IMR-90 (cell line): ENCODE measurements around the gene COQ2.

Source experiments
- CEBPB ChIP-seq: IDR thresholded peaks from 2 replicates; pipeline ENCODE4 v1.6.1; 2012; ENCODE audit warnings: low read depth, low read length, improper control_type of control experiment
- CHD1 ChIP-seq: IDR thresholded peaks from 2 replicates; pipeline ENCODE4 v1.6.1; 2012; ENCODE audit warnings: low read depth, low read length, improper control_type of control experiment
- CTCF ChIP-seq: conservative IDR thresholded peaks from 2 replicates; pipeline ENCODE4 v1.5.1; 2012; ENCODE audit warnings: mild to moderate bottlenecking, low read depth, low read length, improper control_type of control experiment
- FOS ChIP-seq: fragments of 150-350 bp; IDR thresholded peaks from 2 replicates; pipeline ENCODE4 v1.6.1; 2016; ENCODE audit warnings: low read depth, low read length
- MAZ ChIP-seq: IDR thresholded peaks from 2 replicates; pipeline ENCODE4 v1.6.1; 2012; ENCODE audit warnings: low read depth, mild to moderate bottlenecking, low read length, improper control_type of control experiment, moderate library complexity, borderline replicate concordance
- POLR2A ChIP-seq: IDR thresholded peaks from 2 replicates; pipeline ENCODE4 v1.6.1; 2012; ENCODE audit warnings: mild to moderate bottlenecking, low read depth, low read length
- RAD21 ChIP-seq: IDR thresholded peaks from 2 replicates; pipeline ENCODE4 v1.6.1; 2012; ENCODE audit warnings: low read length, improper control_type of control experiment
- RCOR1 ChIP-seq: IDR thresholded peaks from 2 replicates; pipeline ENCODE4 v1.6.1; 2012; ENCODE audit warnings: mild to moderate bottlenecking, low read length, improper control_type of control experiment; ENCODE audit not compliant: insufficient replicate concordance
- RFX5 ChIP-seq: IDR thresholded peaks from 2 replicates; pipeline ENCODE4 v1.8.0; 2012; ENCODE audit warnings: low read depth, mild to moderate bottlenecking, low read length, moderate library complexity
- USF2 ChIP-seq: fragments of 150-350 bp; IDR thresholded peaks from 2 replicates; pipeline ENCODE4 v1.6.1; 2017; ENCODE audit warnings: mild to moderate bottlenecking, antibody characterized with exemption, low read length, low read depth

GRCh38 chr4:83308672-83309071, 24.1 kb upstream of the COQ2 start:
- no peak for TF ChIP-seq USF2
- TF ChIP-seq CTCF = no peak
- TF ChIP-seq POLR2A = no peak
- TF ChIP-seq MAZ = no peak
- TF ChIP-seq CEBPB = no peak
- TF ChIP-seq RFX5 = no peak
- no peak for TF ChIP-seq FOS
- TF ChIP-seq RCOR1 = no peak
- TF ChIP-seq CHD1 = no peak
- no peak for TF ChIP-seq RAD21
